H1 (cell line): ENCODE measurements around the gene LIMS1. TPM values are rescaled to one million over a fixed set of nuclear protein-coding genes. Genes with fewer than 3 reads are reported as not detected.
"Not testable (repeated sequence)": the region's sequence is repeated elsewhere in the genome, so short reads cannot be mapped to it uniquely, and the experiment has no call there.

Experiments
- CTCF ChIA-PET: fragments of 300-600 bp; sonication (Branson Sonifier 250); formaldehyde crosslinking; loops from one replicate; lab custom pipeline; 2021; ENCODE audit not compliant: partially characterized antibody; lab: Charles Lee
- POLR2A ChIA-PET: fragments of 300-600 bp; sonication (Branson Sonifier 250); formaldehyde crosslinking; loops from one replicate; lab custom pipeline; 2021; ENCODE audit warnings: inconsistent platforms; ENCODE audit not compliant: partially characterized antibody; lab: Charles Lee
- DNase-seq, 2 experiments: peaks; one replicate each; pipeline versions ENCODE4 v3.0.0 to v3.0.0-alpha.2; 2010 to 2022; ENCODE audit warnings: low spot score in 2 of 2, low read depth in 1 of 2, mixed read lengths in 1 of 2
- FAIRE-seq: peaks from 2 replicates; lab custom pipeline; 2011; peaks lifted over from hg19 to GRCh38; lab: Jason Lieb, UNC
- H2AFZ ChIP-seq: 2 replicates; pipeline ENCODE4 v1.8.1; 2012; ENCODE audit warnings: low read length, inconsistent platforms
- H2AK5ac ChIP-seq: 2 replicates; pipeline ENCODE4 v1.6.1; 2013; ENCODE audit warnings: low read depth, low read length
- H2BK120ac ChIP-seq: replicated peaks from 2 replicates; pipeline ENCODE3; 2013; ENCODE audit warnings: low read depth, low read length, inconsistent platforms
- H2BK12ac ChIP-seq: 2 replicates; pipeline ENCODE4 v1.6.1; 2013; ENCODE audit warnings: low read depth, low read length
- H2BK15ac ChIP-seq: 2 replicates; pipeline ENCODE4 v1.6.1; 2013; ENCODE audit warnings: low read length
- H2BK20ac ChIP-seq: 2 replicates; pipeline ENCODE4 v1.6.1; 2013; ENCODE audit warnings: low read length
- H2BK5ac ChIP-seq: 2 replicates; pipeline ENCODE4 v1.6.1; 2013; ENCODE audit warnings: low read depth, low read length
- H3K14ac ChIP-seq: 2 replicates; pipeline ENCODE4 v1.6.1; 2013; ENCODE audit warnings: inconsistent platforms; ENCODE audit not compliant: insufficient read length
- H3K18ac ChIP-seq: 2 replicates; pipeline ENCODE4 v1.6.1; 2013; ENCODE audit warnings: low read length; ENCODE audit errors: extremely low read depth
- H3K23ac ChIP-seq: 2 replicates; pipeline ENCODE4 v1.6.1; 2013; ENCODE audit warnings: inconsistent platforms; ENCODE audit not compliant: insufficient read length
- H3K23me2 ChIP-seq: 2 replicates; pipeline ENCODE4 v1.6.1; 2013; ENCODE audit warnings: low read depth, low read length
- H3K27ac ChIP-seq: 2 replicates; pipeline ENCODE4 v1.6.1; 2011; ENCODE audit warnings: low read depth, low read length, inconsistent platforms
- H3K27me3 ChIP-seq, 4 experiments: replicated peaks in 1 of 4; 1 replicate in 1 of 4; 2 replicates in 3 of 4; pipeline versions ENCODE4 v1.6.1 to v1.8.1; 2011 to 2013; ENCODE audit warnings: low read length in 3 of 4, mild to moderate bottlenecking in 3 of 4, inconsistent platforms in 2 of 4, mixed read lengths in 2 of 4, moderate library complexity in 1 of 4; ENCODE audit not compliant: control insufficient read depth in 3 of 4, insufficient read depth in 3 of 4; ENCODE audit errors: extremely low read depth in 1 of 4
- H3K36me3 ChIP-seq, 4 experiments: 2 replicates each; pipeline versions ENCODE4 v1.6.1 to v1.8.1; 2011 to 2013; ENCODE audit warnings: mild to moderate bottlenecking in 4 of 4, low read length in 3 of 4, moderate library complexity in 2 of 4, control low read depth in 1 of 4, inconsistent platforms in 1 of 4; ENCODE audit not compliant: insufficient read depth in 4 of 4, control insufficient read depth in 2 of 4
- H3K4ac ChIP-seq: replicated peaks from 2 replicates; pipeline ENCODE3; 2013; ENCODE audit warnings: low read length, low read depth, mixed read lengths, inconsistent platforms; ENCODE audit not compliant: insufficient read length
- H3K4me1 ChIP-seq, 4 experiments: replicated peaks in 1 of 4; 1 replicate in 1 of 4; 2 replicates in 3 of 4; pipeline versions ENCODE4 v1.6.1 to v1.8.1; 2011 to 2013; ENCODE audit warnings: low read length in 3 of 4, inconsistent platforms in 2 of 4, mixed read lengths in 1 of 4; ENCODE audit not compliant: insufficient read depth in 4 of 4, control insufficient read depth in 3 of 4
- H3K4me2 ChIP-seq, 2 experiments: 2 replicates each; pipeline versions ENCODE4 v1.6.1 to v1.8.1; 2011 to 2013; ENCODE audit warnings: low read depth in 2 of 2, low read length in 2 of 2, control low read depth in 1 of 2, inconsistent platforms in 1 of 2, mild to moderate bottlenecking in 1 of 2; ENCODE audit not compliant: insufficient read depth in 1 of 2
- H3K4me3 ChIP-seq, 4 experiments: fragments of 200-600, 300-600 bp in 1 of 4; sonication (generic), shearing (Covaris generic), sonication (Bioruptor Twin) in 1 of 4; 2 replicates each; pipeline versions ENCODE4 v1.5.1 to v1.8.1; 2011 to 2016; ENCODE audit warnings: low read length in 4 of 4, low read depth in 3 of 4, control low read depth in 2 of 4, inconsistent platforms in 2 of 4, mild to moderate bottlenecking in 2 of 4, mixed read lengths in 1 of 4, moderate library complexity in 1 of 4; ENCODE audit not compliant: insufficient read depth in 2 of 4; ENCODE audit errors: extremely low read depth in 1 of 4
- H3K56ac ChIP-seq: replicated peaks from 2 replicates; pipeline ENCODE3; 2013; ENCODE audit warnings: low read depth, mild to moderate bottlenecking, mixed read lengths, low read length, inconsistent platforms; ENCODE audit not compliant: insufficient read length
- H3K79me1 ChIP-seq: 2 replicates; pipeline ENCODE4 v1.6.1; 2013; ENCODE audit warnings: low read depth, low read length, control low read depth
- H3K79me2 ChIP-seq, 2 experiments: 2 replicates each; pipeline versions ENCODE4 v1.6.1 to v1.8.1; 2012 to 2013; ENCODE audit warnings: low read length in 2 of 2, mild to moderate bottlenecking in 2 of 2, inconsistent platforms in 1 of 2; ENCODE audit not compliant: insufficient read depth in 2 of 2, control insufficient read depth in 1 of 2
- H3K9ac ChIP-seq, 4 experiments: replicated peaks in 1 of 4; 1 replicate in 1 of 4; 2 replicates in 3 of 4; pipeline versions ENCODE4 v1.6.1 to v1.8.1; 2011 to 2013; ENCODE audit warnings: low read depth in 3 of 4, low read length in 3 of 4, control low read depth in 2 of 4, mild to moderate bottlenecking in 2 of 4, moderate library complexity in 2 of 4, inconsistent platforms in 1 of 4; ENCODE audit errors: extremely low read depth in 1 of 4
- H3K9me3 ChIP-seq, 2 experiments: 2 replicates each; pipeline versions ENCODE4 v1.6.1 to v1.8.1; 2012 to 2013; ENCODE audit warnings: mild to moderate bottlenecking in 2 of 2, moderate library complexity in 2 of 2, control low read depth in 1 of 2, inconsistent platforms in 1 of 2, low read depth in 1 of 2, low read length in 1 of 2, mixed read lengths in 1 of 2; ENCODE audit not compliant: insufficient read depth in 2 of 2
- H4K20me1 ChIP-seq, 2 experiments: replicated peaks in 1 of 2; 2 replicates each; pipeline versions ENCODE3 to v1.8.1; 2011 to 2013; ENCODE audit warnings: inconsistent platforms in 2 of 2, low read length in 2 of 2, mild to moderate bottlenecking in 1 of 2; ENCODE audit not compliant: insufficient read depth in 2 of 2, control insufficient read depth in 1 of 2
- H4K5ac ChIP-seq: 2 replicates; pipeline ENCODE4 v1.6.1; 2013; ENCODE audit warnings: low read length, low read depth, mixed read lengths, inconsistent platforms; ENCODE audit not compliant: insufficient read length
- H4K8ac ChIP-seq: 2 replicates; pipeline ENCODE4 v1.8.0; 2013; ENCODE audit warnings: mild to moderate bottlenecking, moderate library complexity, low read length, inconsistent platforms; ENCODE audit not compliant: insufficient read depth; ENCODE audit errors: extremely low read depth
- H4K91ac ChIP-seq: replicated peaks from 2 replicates; pipeline ENCODE3; 2013; ENCODE audit warnings: low read length, mixed read lengths, inconsistent platforms; ENCODE audit not compliant: insufficient read length
- WGBS, 2 experiments: shearing (Covaris generic) in 1 of 2; methylation state at CpG; one replicate each; pipeline versions ENCODE4 v1.1.6 to v1.1.7; 2013 to 2015; ENCODE audit warnings: low lambda C conversion rate in 2 of 2, mixed read lengths in 2 of 2, inconsistent platforms in 1 of 2, low coverage in 1 of 2, missing lambda C conversion rate in 1 of 2; ENCODE audit not compliant: insufficient replicate concordance in 2 of 2, insufficient coverage in 1 of 2, insufficient read length in 1 of 2; ENCODE audit errors: extremely low coverage in 1 of 2, missing lambda C conversion rate in 1 of 2; 5-methylcytosine and 5-hydroxymethylcytosine counted together
- polyA plus RNA-seq, 7 experiments: library from polyadenylated mRNA; depleted of rRNA in 3 of 7; stranded (reverse) in 5 of 7; unstranded in 2 of 7; fragments of >200 nt in 5 of 7; fragments of 200-250 nt in 2 of 7; gene quantifications; 1 replicate in 5 of 7; 2 replicates in 1 of 7; 4 replicates in 1 of 7; pipeline versions ENCODE4 v1.2.1 to v1.2.3, GENCODE V29; 2011 to 2013; ENCODE audit warnings: missing spikeins in 2 of 7, mixed read lengths in 2 of 7
- total RNA-seq: library from RNA; stranded (reverse); fragmentation: NEBNext Ultra II Directional; extraction: Animal tissue kit (Norgen Biotek cat#: 25700); gene quantifications from 2 replicates; pipeline ENCODE4 v1.2.1, GENCODE V29; 2021

The LIMS1 gene
- total and polyA plus RNA-seq, 2 of the 8 experiments (the other 6 are each of a cell fraction or from before 2014, with no cell fraction given): 24.1 to 36.7 TPM

DNA sequence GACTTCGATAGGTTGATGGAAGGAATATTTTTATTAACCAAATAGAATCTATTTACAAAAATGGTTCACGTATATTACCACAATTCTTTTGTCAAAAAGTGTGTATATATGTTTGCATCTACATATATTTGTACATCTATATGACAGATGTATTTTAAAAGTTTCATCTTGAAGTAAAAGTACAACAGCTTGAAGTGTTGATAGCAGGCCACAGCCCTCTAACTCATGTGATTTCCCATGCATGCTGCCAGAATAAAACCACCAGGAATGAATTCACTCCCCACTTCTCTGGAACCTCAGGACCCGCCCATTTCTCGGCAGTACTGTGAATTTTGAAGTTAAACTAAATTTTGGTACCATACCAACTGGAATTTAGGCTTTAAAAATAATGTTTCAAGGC is 26.6 kb upstream of the LIMS1 start:
- H3K18ac ChIP-seq, FAIRE-seq, H3K4me1 ChIP-seq, CTCF ChIA-PET, H3K4me2 ChIP-seq, H4K8ac ChIP-seq, H3K27me3 ChIP-seq, H3K9me3 ChIP-seq, H3K4ac ChIP-seq, H3K23ac ChIP-seq, H2BK20ac ChIP-seq, H3K9ac ChIP-seq, H4K5ac ChIP-seq, H3K36me3 ChIP-seq, H3K4me3 ChIP-seq, H3K79me2 ChIP-seq, H3K56ac ChIP-seq, H2BK12ac ChIP-seq, H3K27ac ChIP-seq, POLR2A ChIA-PET, H2BK5ac ChIP-seq, H3K23me2 ChIP-seq, H2BK15ac ChIP-seq, H2AFZ ChIP-seq, H2BK120ac ChIP-seq, H4K20me1 ChIP-seq, H4K91ac ChIP-seq, H2AK5ac ChIP-seq, H3K79me1 ChIP-seq, DNase-seq, H3K14ac ChIP-seq: not testable (repeated sequence)
- WGBS, 2 experiments: 88% methylated on average over 2 of the region's 4 CpGs; no CpG with 5 or more reads in 1 of the 2 experiments

GRCh38 chr2:108512431-108512830 is 21.8 kb upstream of the LIMS1 start:
- H4K91ac ChIP-seq, H3K4me3 ChIP-seq, H3K18ac ChIP-seq, H2BK15ac ChIP-seq, H2AFZ ChIP-seq, H3K27ac ChIP-seq, H3K9me3 ChIP-seq, H2AK5ac ChIP-seq, H2BK20ac ChIP-seq, H3K36me3 ChIP-seq, CTCF ChIA-PET, H2BK120ac ChIP-seq, H3K4me1 ChIP-seq, H3K9ac ChIP-seq, H2BK12ac ChIP-seq, H3K4ac ChIP-seq, H3K23me2 ChIP-seq, H4K5ac ChIP-seq, H3K4me2 ChIP-seq, H3K14ac ChIP-seq, H4K20me1 ChIP-seq, H3K79me2 ChIP-seq, H3K27me3 ChIP-seq, POLR2A ChIA-PET, DNase-seq, H3K56ac ChIP-seq, FAIRE-seq, H4K8ac ChIP-seq, H3K23ac ChIP-seq, H2BK5ac ChIP-seq, H3K79me1 ChIP-seq: not testable (repeated sequence)
- 92% methylated on average over 3 of the region's 3 CpGs; no CpG with 5 or more reads in 1 of the 2 experiments for whole genome bisulfite sequencing, 2 experiments
